ENCODE measurements around the gene C1orf53.

Gene C1orf53

GRCh38 chr1:197908716-197909220 is 6.3 kb downstream of the C1orf53 start:
- no peak for DNase-seq

- no peak for DNase-seq
These were observed 7.0 kb downstream of the C1orf53 start for GRCh38 chr1:197909384-197909783.

- DNase-seq, result no peak
These were observed 7.9 kb downstream of the C1orf53 start for GRCh38 chr1:197910120-197910991.

GRCh38 chr1:197911111-197911856 is 8.9 kb downstream of the C1orf53 start:
- no peak for DNase-seq

- DNase-seq, result no peak
These were observed 9.6 kb downstream of the C1orf53 start for GRCh38 chr1:197911857-197912696.

GRCh38 chr1:197912739-197913494 is 10.5 kb downstream of the C1orf53 start:
- no peak for DNase-seq

GRCh38 chr1:197913495-197914276 is 11.3 kb downstream of the C1orf53 start:
- DNase-seq, result no peak

- no peak for DNase-seq
These were observed 12.1 kb downstream of the C1orf53 start for GRCh38 chr1:197914510-197914909.

- no peak for DNase-seq
These were observed 12.9 kb downstream of the C1orf53 start for GRCh38 chr1:197915260-197915861.

GRCh38 chr1:197915862-197916499 is 13.6 kb downstream of the C1orf53 start:
- DNase-seq, result no peak

- no peak for DNase-seq
These were observed 14.1 kb downstream of the C1orf53 start for GRCh38 chr1:197916500-197916983.

GRCh38 chr1:197917805-197918651 is 15.6 kb downstream of the C1orf53 start:
- DNase-seq, result no peak

- no peak for DNase-seq
These were observed 16.4 kb downstream of the C1orf53 start for GRCh38 chr1:197918807-197919345.

GRCh38 chr1:197919346-197920066 is 17.1 kb downstream of the C1orf53 start:
- DNase-seq, result no peak

GRCh38 chr1:197920067-197920396 is 17.6 kb downstream of the C1orf53 start:
- DNase-seq, result no peak

- DNase-seq, result no peak
These were observed 18.1 kb downstream of the C1orf53 start for GRCh38 chr1:197920414-197921117.

GRCh38 chr1:197921235-197922069 is 19.0 kb downstream of the C1orf53 start:
- no peak for DNase-seq
